IMR-90 (cell line): ENCODE results near the gene PRR13. TPM values are rescaled to one million over a fixed set of nuclear protein-coding genes. Genes with fewer than 3 reads are reported as not detected.

ENCODE experiments used
- ATAC-seq: fragments of 200-7000 bp; cut with Tn5 transposase; 2 replicates; pipeline ENCODE4 v1.9.1; 2020; ENCODE audit warnings: low read depth, mild to moderate bottlenecking, moderate library complexity
- BruUV-seq: library from RNA; stranded (reverse); fragments of 400-500 nt; replicated peaks from 2 replicates; lab custom pipeline; 2021; lab: Mats Ljungman, UMichigan
- CTCF ChIA-PET: fragments of 300-600 bp; formaldehyde crosslinking; extraction: SDS; loops from one replicate; lab custom pipeline; 2021; ENCODE audit warnings: antibody characterized with exemption; lab: Yijun Ruan, JAX
- POLR2A ChIA-PET: fragments of 300-600 bp; sonication (Branson Sonifier 250); formaldehyde crosslinking; loops from one replicate; lab custom pipeline; 2022; ENCODE audit warnings: antibody characterized with exemption; ENCODE audit not compliant: unreplicated experiment; lab: Charles Lee
- DNase-seq: peaks from one replicate; pipeline ENCODE4 v3.0.0; 2013
- H2AFZ ChIP-seq: replicated peaks from 2 replicates; pipeline ENCODE3; 2013; ENCODE audit warnings: low read length, mild to moderate bottlenecking; ENCODE audit not compliant: poor library complexity
- H2AK5ac ChIP-seq: 2 replicates; pipeline ENCODE4 v1.6.1; 2013; ENCODE audit warnings: low read depth, low read length, inconsistent platforms
- H2AK9ac ChIP-seq: replicated peaks from 2 replicates; pipeline ENCODE3; 2013; ENCODE audit warnings: mild to moderate bottlenecking, low read depth, low read length, moderate library complexity; ENCODE audit not compliant: poor library complexity
- H2BK120ac ChIP-seq: 2 replicates; pipeline ENCODE4 v1.6.1; 2013; ENCODE audit warnings: low read depth, low read length, inconsistent platforms
- H2BK15ac ChIP-seq: 3 replicates; pipeline ENCODE4 v1.6.1; 2013; ENCODE audit warnings: low read depth, low read length, inconsistent platforms
- H2BK20ac ChIP-seq: 2 replicates; pipeline ENCODE4 v1.6.1; 2013; ENCODE audit warnings: low read depth, mild to moderate bottlenecking, inconsistent platforms, low read length, moderate library complexity
- H2BK5ac ChIP-seq: 2 replicates; pipeline ENCODE4 v1.6.1; 2013; ENCODE audit warnings: mild to moderate bottlenecking, low read depth, low read length, inconsistent platforms; ENCODE audit not compliant: poor library complexity, severe bottlenecking
- H3K14ac ChIP-seq: replicated peaks from 2 replicates; pipeline ENCODE4 v1.6.1; 2013; ENCODE audit warnings: low read depth, low read length, inconsistent platforms
- H3K18ac ChIP-seq: 2 replicates; pipeline ENCODE4 v1.6.1; 2013; ENCODE audit warnings: low read depth, low read length, control low read depth
- H3K23ac ChIP-seq: 2 replicates; pipeline ENCODE4 v1.6.1; 2013; ENCODE audit warnings: low read depth, low read length, inconsistent platforms
- H3K27ac ChIP-seq: 2 replicates; pipeline ENCODE4 v1.5.1; 2013; ENCODE audit warnings: mild to moderate bottlenecking, control low read depth, low read length; ENCODE audit not compliant: insufficient read depth
- H3K27me3 ChIP-seq: 2 replicates; pipeline ENCODE4 v1.6.1; 2013; ENCODE audit warnings: low read length; ENCODE audit not compliant: control insufficient read depth, insufficient read depth
- H3K36me3 ChIP-seq: 2 replicates; pipeline ENCODE4 v1.6.1; 2013; ENCODE audit warnings: low read length, mixed read lengths; ENCODE audit not compliant: control insufficient read depth, insufficient read depth
- H3K4ac ChIP-seq: 2 replicates; pipeline ENCODE4 v1.6.1; 2013; ENCODE audit warnings: low read depth, low read length, inconsistent platforms
- H3K4me1 ChIP-seq: 2 replicates; pipeline ENCODE4 v1.6.1; 2013; ENCODE audit warnings: low read length, mixed read lengths; ENCODE audit not compliant: control insufficient read depth, insufficient read depth
- H3K4me2 ChIP-seq: 2 replicates; pipeline ENCODE4 v1.6.1; 2013; ENCODE audit warnings: low read depth, mild to moderate bottlenecking, control low read depth, low read length, moderate library complexity
- H3K4me3 ChIP-seq: 2 replicates; pipeline ENCODE4 v1.5.1; 2013; ENCODE audit warnings: low read depth, mild to moderate bottlenecking, control low read depth, low read length, moderate library complexity; ENCODE audit not compliant: insufficient read depth
- H3K56ac ChIP-seq: 2 replicates; pipeline ENCODE4 v1.6.1; 2013; ENCODE audit warnings: low read length, inconsistent platforms; ENCODE audit not compliant: insufficient read depth; ENCODE audit errors: extremely low read depth
- H3K79me1 ChIP-seq, 2 experiments: 2 replicates each; pipeline ENCODE4 v1.6.1; 2013; ENCODE audit warnings: low read length in 2 of 2, inconsistent platforms in 1 of 2, low read depth in 1 of 2
- H3K9ac ChIP-seq: 2 replicates; pipeline ENCODE4 v1.6.1; 2013; ENCODE audit warnings: low read depth, low read length, control low read depth
- H3K9me1 ChIP-seq: 2 replicates; pipeline ENCODE4 v1.6.1; 2013; ENCODE audit warnings: low read length, inconsistent platforms; ENCODE audit not compliant: insufficient read depth
- H3K9me3 ChIP-seq: 2 replicates; pipeline ENCODE4 v1.6.1; 2013; ENCODE audit warnings: low read length; ENCODE audit not compliant: control insufficient read depth, insufficient read depth
- H4K20me1 ChIP-seq: 2 replicates; pipeline ENCODE4 v1.6.1; 2013; ENCODE audit warnings: low read length, inconsistent platforms; ENCODE audit not compliant: insufficient read depth
- H4K5ac ChIP-seq: 2 replicates; pipeline ENCODE4 v1.6.1; 2013; ENCODE audit warnings: mild to moderate bottlenecking, low read depth, low read length, control low read depth
- H4K8ac ChIP-seq, 2 experiments: 2 replicates each; pipeline ENCODE4 v1.6.1; 2013; ENCODE audit warnings: low read depth in 2 of 2, low read length in 2 of 2, control low read depth in 1 of 2, inconsistent platforms in 1 of 2
- H4K91ac ChIP-seq: 2 replicates; pipeline ENCODE4 v1.6.1; 2013; ENCODE audit warnings: low read depth, low read length, inconsistent platforms; ENCODE audit not compliant: insufficient read depth
- CHD1 ChIP-seq: IDR thresholded peaks from 2 replicates; pipeline ENCODE4 v1.6.1; 2012; ENCODE audit warnings: low read depth, low read length, improper control_type of control experiment
- FOS ChIP-seq: fragments of 150-350 bp; IDR thresholded peaks from 2 replicates; pipeline ENCODE4 v1.6.1; 2016; ENCODE audit warnings: low read depth, low read length
- RCOR1 ChIP-seq: IDR thresholded peaks from 2 replicates; pipeline ENCODE4 v1.6.1; 2012; ENCODE audit warnings: mild to moderate bottlenecking, low read length, improper control_type of control experiment; ENCODE audit not compliant: insufficient replicate concordance
- USF2 ChIP-seq: fragments of 150-350 bp; IDR thresholded peaks from 2 replicates; pipeline ENCODE4 v1.6.1; 2017; ENCODE audit warnings: mild to moderate bottlenecking, antibody characterized with exemption, low read length, low read depth
- WGBS, 2 experiments: methylation state at CpG; one replicate each; pipeline versions ENCODE4 v1.1.5 to v1.1.7; 2013; ENCODE audit warnings: missing lambda C conversion rate in 2 of 2; ENCODE audit not compliant: insufficient read length in 1 of 2; ENCODE audit errors: extremely low coverage in 2 of 2; 5-methylcytosine and 5-hydroxymethylcytosine counted together
- dilution Hi-C: fragments of 300-500 bp; cut with HindIII; formaldehyde crosslinking; loops from one replicate; pipeline ENCODE4 v1.14.3; 2018; ENCODE audit warnings: low sequenced_read_pairs; ENCODE audit not compliant: unreplicated experiment
- in situ Hi-C: fragments of 300-500 bp; cut with MboI; formaldehyde crosslinking; loops from 3 replicates; pipeline ENCODE4 v1.14.3; 2019; ENCODE audit warnings: low sequenced_read_pairs, inconsistent platforms, mixed read lengths
- intact Hi-C: fragments of 100-400 bp; cut with micrococcal nuclease; formaldehyde crosslinking; loops from 2 replicates; pipeline ENCODE4 v1.10.0; 2022
- polyA plus RNA-seq, 3 experiments: library from polyadenylated mRNA; depleted of rRNA; stranded (reverse); fragments of >200 nt; gene quantifications; 2 replicates each; pipeline ENCODE4 v1.2.3, GENCODE V29; 2012; ENCODE audit warnings: low replicate concordance in 1 of 3
- total RNA-seq: library from RNA; depleted of rRNA; stranded (reverse); fragments of >200 nt; gene quantifications from 2 replicates; pipeline ENCODE4 v1.2.3, GENCODE V29; 2012

PRR13 gene
- total and polyA plus RNA-seq, 2 of the 4 experiments (the other 2 are of a cell fraction), result 25.5 to 114 TPM

- peaks cover 32 to 89% of the 10 kb centered on the region in 2 experiments for H3K79me1 ChIP-seq
- H3K4ac ChIP-seq, result no peak overlapping the region
- H2BK15ac ChIP-seq, result no peak overlapping the region
- no peaks in the 10 kb centered on the region for H3K9me3 ChIP-seq
- H3K27ac ChIP-seq, result no peak overlapping the region
- no peak overlapping the region for H3K4me2 ChIP-seq
- peaks cover 11% of the 10 kb centered on the region for H3K4me1 ChIP-seq
- no peak overlapping the region for H3K23ac ChIP-seq
- intact Hi-C loops, result no loop called here
- H2BK120ac ChIP-seq, result no peak overlapping the region
- H3K18ac ChIP-seq, result no peak overlapping the region
- no peak overlapping the region for H2AK5ac ChIP-seq
- H2AK9ac ChIP-seq, result peak overlapping the region; percentile 69
- BruUV-seq, result no TSS peak
- no peak for ATAC-seq
- no peak for TF ChIP-seq CHD1
- TF ChIP-seq RCOR1, result no peak
- TF ChIP-seq FOS, result no peak
- no peak for TF ChIP-seq USF2
- H3K14ac ChIP-seq, result no peak overlapping the region
- no peak overlapping the region for H3K56ac ChIP-seq
- 100% methylated on average over 1 of the region's 9 CpGs; no CpG with 5 or more reads in 1 of the 2 experiments for whole genome bisulfite sequencing, 2 experiments
- H4K20me1 ChIP-seq, result peaks cover 85% of the 10 kb centered on the region
- no peak overlapping the region for H2AFZ ChIP-seq
- in situ Hi-C loops, result no loop called here
- H3K9me1 ChIP-seq, result peaks cover 17% of the 10 kb centered on the region; the same call in 1 of the 2 replicates
- ChIA-PET POLR2A (interaction anchor here (0.8 kb wide), 1 partner anchor 15 kb away, joined by 5 read pairs; no protein-coding TSS in a partner anchor), CTCF (interaction anchor here (0.6 kb wide), 1 partner anchor 10 kb away, joined by 5 read pairs; no protein-coding TSS in a partner anchor)
- no peak overlapping the region for H4K5ac ChIP-seq
- no peak overlapping the region for H2BK20ac ChIP-seq
- H3K4me3 ChIP-seq, result no peak overlapping the region
- peaks cover 80% of the 10 kb centered on the region for H3K36me3 ChIP-seq
- dilution Hi-C loops, result no loop called here
- H2BK5ac ChIP-seq, result no peak overlapping the region
- H3K9ac ChIP-seq, result no peak overlapping the region
- no peak for DNase-seq
- peak overlapping the region in 1 of 2 experiments; percentile 10; a peak in 1 of 4 replicates for H4K8ac ChIP-seq
- H4K91ac ChIP-seq, result no peak overlapping the region
- no peaks in the 10 kb centered on the region for H3K27me3 ChIP-seq
Observed at GRCh38 chr12:53483225-53483978, 41.9 kb downstream of the PRR13 start.
